GM19193 (cell line): ENCODE results near the gene GNRH2.

Source experiments
- POLR2A ChIP-seq: IDR thresholded peaks from 4 replicates; pipeline ENCODE4 v1.6.1; 2011; ENCODE audit not compliant: insufficient read depth, insufficient read length; ENCODE audit errors: extremely low read depth

The GNRH2 gene

DNA sequence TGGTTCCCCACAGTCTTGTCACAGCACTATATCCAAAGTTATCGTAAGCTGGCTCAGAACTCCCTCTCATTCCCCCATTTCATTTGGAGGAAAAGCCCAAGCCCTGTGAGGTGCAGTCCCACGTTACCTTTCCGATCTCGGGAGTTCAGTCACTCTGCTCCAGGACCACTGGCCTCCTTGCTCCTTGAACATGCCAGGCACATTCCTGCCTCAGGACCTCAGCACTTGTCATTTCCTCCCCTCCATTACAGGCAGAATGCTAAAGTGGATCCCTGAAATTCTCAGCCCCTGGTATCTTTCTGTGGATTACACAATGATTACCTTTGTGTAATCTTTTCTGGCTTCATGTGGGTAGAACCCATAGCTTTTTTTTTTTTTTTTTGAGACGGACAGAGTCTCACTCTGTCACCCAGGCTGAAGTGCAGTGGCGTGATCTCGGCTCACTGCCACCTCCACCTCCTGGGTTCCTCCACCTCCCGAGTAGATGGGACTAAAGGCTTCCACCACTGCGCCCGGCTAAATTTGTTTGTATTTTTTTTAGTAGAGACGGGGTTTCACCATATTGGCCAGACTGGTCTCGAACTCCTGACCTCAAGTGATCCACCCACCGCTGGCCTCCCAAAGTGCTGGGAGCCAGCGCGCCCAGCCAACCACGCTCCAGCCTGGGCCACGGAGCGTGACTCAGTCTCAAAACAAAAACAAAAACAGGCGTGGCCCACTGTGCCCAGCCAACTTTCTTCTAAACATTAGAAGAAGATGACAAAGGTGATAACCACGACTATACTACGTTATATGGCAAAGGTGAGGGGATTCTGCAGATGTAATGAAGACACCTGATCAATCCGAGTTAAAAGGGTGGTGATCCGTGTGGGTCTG lies 24.0 kb downstream of the GNRH2 start:
- no peak for TF ChIP-seq POLR2A

DNA sequence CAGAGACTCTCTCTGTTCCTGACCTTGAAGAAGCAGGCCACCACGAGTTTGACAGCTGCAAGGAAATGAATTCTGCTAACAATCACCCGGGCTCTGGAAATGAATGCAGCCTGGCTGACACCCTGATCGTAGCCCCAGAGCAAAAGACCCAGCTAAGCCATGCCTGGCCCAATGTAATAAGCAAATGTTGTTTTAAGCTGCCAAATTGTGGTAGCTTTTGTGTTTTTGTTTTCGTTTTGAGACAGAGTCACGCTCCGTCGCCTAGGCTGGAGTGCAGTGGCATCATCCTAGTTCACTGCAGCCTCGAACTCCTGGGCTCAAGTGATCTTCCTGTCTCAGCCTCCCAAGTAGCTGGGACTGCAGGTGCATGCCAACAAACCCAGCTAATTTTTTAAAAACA lies 24.7 kb downstream of the GNRH2 start:
- no peak for TF ChIP-seq POLR2A

DNA sequence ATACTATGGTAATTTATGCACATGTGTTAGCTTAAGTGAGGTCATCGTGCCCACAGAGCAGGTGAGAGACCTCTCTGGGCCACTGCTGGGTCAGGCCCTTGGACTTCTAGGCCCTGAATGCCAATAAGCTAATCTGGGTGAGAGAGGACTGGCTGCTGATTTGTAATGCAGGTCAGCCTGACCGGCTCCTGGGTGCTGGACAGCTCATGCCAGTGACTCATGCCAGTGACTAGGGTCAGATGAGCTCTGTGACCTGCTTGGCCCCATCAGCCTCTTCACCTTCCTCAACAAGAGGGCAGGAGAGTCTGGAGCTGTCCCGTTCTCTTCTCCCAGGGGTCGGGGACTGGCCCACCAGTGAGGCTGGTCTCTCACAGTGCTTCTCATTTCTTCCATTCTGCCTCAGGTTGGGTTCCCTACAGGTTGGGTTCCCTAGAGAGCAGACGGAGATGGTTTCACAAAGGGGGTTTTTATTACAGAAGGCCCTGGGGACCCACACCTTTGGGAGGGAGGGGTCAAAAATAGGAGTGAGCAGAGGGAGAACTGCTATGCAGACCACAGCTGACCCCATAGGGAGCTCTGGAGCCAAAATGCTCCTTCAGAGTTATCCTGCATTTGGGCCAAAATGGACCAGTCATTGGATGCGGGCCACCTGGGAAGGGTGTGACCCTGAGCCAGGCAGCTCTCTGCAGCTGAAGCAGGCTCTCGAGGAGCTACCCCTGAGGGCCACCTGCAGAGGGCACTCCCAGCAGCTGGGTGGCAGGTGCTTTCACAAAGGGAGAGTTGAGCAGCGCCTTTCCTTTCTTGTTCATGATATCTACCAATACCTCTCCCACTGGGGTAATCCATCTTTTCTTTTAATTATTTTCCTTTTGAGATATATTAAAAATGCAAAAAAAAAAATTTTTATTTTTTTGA lies 25.8 kb downstream of the GNRH2 start:
- TF ChIP-seq POLR2A = no peak

DNA sequence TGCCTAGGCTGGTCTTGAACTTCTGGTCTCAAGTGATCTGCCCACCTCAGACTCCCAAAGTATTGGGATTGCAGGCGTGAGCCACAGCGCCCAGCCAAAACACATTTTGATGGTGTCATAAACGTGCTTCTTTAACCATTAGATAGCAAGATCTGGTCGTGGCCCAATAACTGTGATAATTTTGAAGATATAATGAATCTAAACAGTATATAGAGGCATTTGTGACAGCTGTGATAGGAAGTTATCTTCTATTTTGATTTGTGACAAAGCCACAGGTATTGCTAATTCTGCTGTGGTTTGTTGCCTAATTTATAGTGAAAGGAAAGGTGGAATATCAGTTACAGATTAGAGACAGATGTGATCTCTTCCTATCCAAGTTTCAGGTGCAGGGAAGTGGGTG lies 27.3 kb downstream of the GNRH2 start:
- TF ChIP-seq POLR2A = no peak

DNA sequence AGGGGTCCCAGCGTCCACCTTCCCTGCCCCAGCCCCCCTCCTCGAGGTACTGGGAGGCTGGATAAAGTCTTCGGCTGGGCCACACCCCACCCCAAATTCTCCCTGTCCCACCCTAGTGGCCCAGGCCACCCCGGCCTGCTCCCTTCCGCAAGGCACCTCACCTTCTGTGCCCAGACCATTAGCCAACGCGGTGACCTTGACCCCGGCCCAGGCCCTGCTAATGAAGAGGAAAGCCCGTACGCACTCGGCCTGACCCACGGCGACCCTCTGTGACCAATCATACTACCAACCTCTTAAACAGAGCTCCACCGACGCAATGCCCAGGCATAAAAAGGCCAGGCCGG lies 27.8 kb downstream of the GNRH2 start:
- TF ChIP-seq POLR2A = no peak

DNA sequence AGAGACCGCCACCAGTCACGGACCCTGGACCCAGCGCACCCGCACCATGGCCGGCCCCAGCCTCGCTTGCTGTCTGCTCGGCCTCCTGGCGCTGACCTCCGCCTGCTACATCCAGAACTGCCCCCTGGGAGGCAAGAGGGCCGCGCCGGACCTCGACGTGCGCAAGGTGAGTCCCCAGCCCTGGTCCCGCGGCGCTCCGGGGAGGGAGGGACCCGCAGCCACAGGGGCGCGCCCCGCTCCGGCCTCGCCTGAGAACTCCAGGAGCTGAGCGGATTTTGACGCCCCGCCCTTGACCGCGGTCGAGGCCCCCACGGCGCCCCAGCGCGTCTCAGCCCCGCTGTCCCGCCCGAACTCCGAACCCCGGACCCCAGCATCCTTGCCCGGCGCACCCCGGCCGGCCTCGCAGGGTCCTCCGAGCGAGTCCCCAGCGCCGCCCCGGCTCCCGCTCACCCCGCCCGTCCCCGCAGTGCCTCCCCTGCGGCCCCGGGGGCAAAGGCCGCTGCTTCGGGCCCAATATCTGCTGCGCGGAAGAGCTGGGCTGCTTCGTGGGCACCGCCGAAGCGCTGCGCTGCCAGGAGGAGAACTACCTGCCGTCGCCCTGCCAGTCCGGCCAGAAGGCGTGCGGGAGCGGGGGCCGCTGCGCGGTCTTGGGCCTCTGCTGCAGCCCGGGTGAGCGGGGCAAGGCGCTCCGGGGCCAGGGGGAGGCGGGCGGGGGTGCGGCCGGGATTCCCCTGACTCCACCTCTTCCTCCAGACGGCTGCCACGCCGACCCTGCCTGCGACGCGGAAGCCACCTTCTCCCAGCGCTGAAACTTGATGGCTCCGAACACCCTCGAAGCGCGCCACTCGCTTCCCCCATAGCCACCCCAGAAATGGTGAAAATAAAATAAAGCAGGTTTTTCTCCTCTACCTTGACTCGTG lies 28.4 kb downstream of the GNRH2 start, which contains the start of gene OXT:
Gene OXT, plus strand, starts transcription at position 11 of the 920 bp plus-strand sequence. Its CDS starts 36 bp downstream, at position 47.
- TF ChIP-seq POLR2A = no peak

DNA sequence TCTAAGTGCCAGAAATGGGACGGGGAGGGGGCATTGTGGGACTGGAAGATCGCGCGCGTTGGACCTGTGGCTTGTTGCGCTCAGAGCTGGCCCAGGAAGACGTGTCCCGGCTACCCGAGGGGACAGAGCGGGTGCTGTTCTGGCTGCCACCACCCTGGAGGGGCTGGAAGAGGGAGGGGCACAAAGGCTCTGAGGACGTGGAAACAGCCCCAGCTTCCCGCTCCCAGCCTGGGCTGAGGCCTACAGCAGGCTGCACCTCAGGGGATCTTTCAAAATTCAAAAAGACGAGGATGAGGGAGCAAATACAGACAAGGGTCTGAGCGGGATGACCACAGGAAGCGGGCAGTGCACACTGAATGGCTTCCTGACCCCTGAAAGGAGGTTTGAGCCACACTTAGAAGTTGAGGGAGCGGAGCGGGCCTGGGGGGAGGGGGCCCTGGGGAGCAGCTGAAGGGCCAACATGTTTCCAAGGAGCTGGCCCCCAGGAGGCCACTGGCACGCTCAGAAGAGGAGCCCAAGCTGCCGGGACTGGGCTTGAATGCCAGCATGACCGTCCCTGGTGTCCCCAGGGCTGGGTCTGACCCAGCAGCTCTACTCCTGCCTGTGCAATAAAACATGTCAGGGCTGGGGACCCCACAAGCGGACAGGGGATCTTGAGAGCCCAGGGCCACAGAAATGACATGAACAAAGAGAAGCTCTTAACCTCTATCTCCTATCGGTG lies 29.3 kb downstream of the GNRH2 start:
- TF ChIP-seq POLR2A = no peak

DNA sequence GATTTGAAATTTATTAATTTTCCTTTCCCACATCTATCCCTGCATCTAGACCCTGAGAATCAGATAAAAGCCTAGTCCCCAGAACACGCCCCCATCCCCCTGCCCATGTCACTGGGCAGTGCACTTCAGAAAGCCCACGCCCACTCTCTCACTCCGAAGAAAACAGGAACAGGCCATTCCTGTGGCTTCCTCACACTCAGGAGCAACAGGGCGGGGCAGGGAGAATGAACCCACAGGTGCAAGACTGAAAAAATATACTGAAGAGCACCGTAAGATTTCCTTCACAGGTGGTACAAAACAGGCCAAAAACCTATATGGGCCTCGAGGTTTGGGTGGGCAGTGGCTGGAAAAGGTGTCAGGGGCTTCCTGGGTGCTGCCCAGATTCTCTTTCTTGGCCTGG lies 31.4 kb downstream of the GNRH2 start:
- no peak for TF ChIP-seq POLR2A

DNA sequence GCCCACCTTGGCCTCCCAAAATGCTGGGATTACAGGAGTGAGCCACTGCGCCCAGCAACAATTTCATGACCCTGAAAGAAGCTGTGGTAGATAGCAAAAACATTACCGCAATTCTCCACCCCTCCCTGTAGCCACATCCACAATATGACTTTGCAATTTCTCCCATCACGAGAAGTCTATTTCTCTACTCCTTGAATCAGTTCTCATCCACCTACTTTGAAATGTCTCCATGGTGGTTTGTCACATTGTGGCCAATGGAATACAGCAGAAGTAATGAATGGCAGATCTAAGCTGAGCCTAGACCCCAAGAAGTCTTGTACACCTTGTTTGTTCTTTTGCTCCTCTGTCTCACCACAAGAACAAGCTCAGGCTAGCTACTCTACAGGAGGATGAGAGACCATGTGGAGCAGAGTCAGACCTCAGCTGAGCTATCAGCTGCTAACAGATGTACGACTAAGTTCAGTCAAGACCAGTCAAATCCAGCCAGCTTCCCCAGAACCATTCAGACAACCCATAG lies 34.3 kb downstream of the GNRH2 start:
- no peak for TF ChIP-seq POLR2A

DNA sequence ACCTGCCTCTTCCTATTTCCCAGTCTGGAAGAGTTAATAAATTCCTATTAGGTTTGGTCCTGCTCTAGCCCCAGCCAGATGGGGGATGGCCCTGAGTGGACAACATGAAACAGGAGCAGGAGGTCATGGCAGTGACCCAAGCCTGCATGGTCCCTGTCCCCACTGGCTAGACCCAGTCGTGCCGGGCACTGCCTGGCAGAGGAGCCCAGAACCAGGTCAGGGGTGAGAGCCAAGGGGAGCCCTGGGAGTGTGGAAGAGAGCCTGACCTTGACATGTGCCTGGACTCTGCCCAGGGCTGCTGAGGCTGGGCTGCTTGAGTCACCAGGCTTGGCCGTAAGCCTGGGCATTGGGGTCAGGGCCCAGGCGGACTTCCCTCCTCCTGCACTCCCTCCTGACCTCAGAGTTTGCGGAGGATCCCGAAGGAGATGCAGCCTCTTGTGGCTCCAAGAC lies 37.5 kb downstream of the GNRH2 start:
- TF ChIP-seq POLR2A = no peak

DNA sequence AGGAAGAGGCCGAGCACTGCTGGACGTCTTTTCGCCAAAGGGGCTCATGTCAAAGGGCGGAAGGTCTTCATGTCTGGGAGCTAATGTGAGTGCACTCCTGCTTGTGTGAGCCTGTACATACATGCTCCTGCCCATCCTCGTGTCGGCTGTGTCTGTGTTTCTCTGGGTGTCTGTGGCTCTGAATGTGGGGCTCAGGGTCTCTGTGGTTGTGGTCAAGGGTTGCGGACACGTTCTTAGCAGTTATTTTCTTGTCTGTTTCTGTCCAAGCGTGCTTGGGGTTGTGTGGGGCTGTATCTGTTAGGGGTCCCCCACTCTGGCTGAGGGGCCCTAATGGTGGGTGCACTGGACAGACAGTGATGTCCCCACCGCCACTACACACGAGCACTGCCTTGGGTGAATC lies 38.2 kb downstream of the GNRH2 start:
- no peak for TF ChIP-seq POLR2A

DNA sequence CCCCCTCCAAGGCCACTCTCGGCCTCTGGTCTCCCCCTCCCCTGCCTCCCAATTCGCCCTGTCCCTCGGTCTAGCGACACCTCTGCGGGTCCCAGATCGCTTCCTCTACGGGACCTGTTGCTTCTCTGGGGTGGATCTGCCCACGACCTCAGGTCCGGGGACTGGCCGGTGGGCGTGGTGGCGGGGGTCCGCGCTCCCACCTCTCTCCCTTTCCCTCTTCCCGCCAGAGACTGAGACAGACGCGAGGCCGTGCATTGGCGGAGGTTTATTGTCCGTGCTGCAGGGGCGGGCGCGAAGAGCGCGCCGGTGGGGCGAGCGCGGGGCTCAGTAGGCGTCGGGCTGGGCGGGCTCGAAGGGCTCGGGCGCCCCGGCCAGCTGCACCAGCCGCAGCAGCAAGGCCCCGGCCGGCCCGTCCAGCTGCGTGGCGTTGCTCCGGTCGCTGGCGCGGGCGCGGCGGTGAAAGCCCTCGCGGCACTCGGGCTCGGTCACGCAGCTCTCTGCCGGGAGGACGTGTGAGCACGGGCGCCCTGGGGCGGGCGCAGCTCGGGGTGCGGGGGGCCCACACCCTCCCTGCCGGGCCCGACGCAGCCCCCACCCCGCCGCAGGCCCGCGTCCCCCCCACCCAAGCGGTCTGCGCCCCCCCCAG lies 39.0 kb downstream of the GNRH2 start:
- TF ChIP-seq POLR2A = no peak
